A673 (cell line): ENCODE results near the gene SNCAIP.

Experiments used
- CTCF ChIP-seq: fragments of 300-800, 200-600 bp; sonication (generic); conservative IDR thresholded peaks from 2 replicates; pipeline ENCODE4 v1.5.1; 2017; ENCODE audit warnings: low read depth, mild to moderate bottlenecking, antibody characterized with exemption, low read length, moderate library complexity, mixed read lengths
- EZH2 ChIP-seq: fragments of 200-600 bp; sonication (generic); IDR thresholded peaks from 2 replicates; pipeline ENCODE4 v1.6.1; 2017; ENCODE audit warnings: borderline replicate concordance, low read depth, mild to moderate bottlenecking, mixed read lengths, antibody characterized with exemption, low read length; ENCODE audit not compliant: poor library complexity, severe bottlenecking

- TF ChIP-seq CTCF = no peak
- no peak for TF ChIP-seq EZH2
Observed at GRCh38 chr5:122431298-122431697, 119.3 kb downstream of the SNCAIP start.
